DOHH2 (cell line): Measurements from ENCODE around the gene S100A14.

ENCODE experiments used
- H3F3A ChIP-seq: fragments of 200-600 bp; sonication (generic), shearing (Covaris generic); 2 replicates; pipeline ENCODE4 v1.6.0; 2016; ENCODE audit warnings: antibody characterized with exemption, mild to moderate bottlenecking; ENCODE audit not compliant: control insufficient read depth, insufficient read depth
- H3K27ac ChIP-seq: fragments of 200-600 bp; sonication (generic); 2 replicates; pipeline ENCODE4 v1.5.1; 2014; ENCODE audit warnings: low read depth, mild to moderate bottlenecking, low read length, moderate library complexity
- H3K27me3 ChIP-seq: fragments of 200-600 bp; sonication (generic); 2 replicates; pipeline ENCODE4 v1.6.1; 2014; ENCODE audit warnings: mild to moderate bottlenecking, low read length, mixed read lengths; ENCODE audit not compliant: control insufficient read depth
- H3K36me3 ChIP-seq: fragments of 200-600 bp; sonication (generic); 2 replicates; pipeline ENCODE4 v1.6.1; 2014; ENCODE audit warnings: mild to moderate bottlenecking, low read length, moderate library complexity, mixed read lengths; ENCODE audit not compliant: control insufficient read depth
- H3K4me1 ChIP-seq: fragments of 200-600 bp; sonication (generic); 2 replicates; pipeline ENCODE4 v1.6.1; 2014; ENCODE audit warnings: mild to moderate bottlenecking, low read length, mixed read lengths; ENCODE audit not compliant: control insufficient read depth
- H3K4me2 ChIP-seq: fragments of 200-600 bp; sonication (generic); 2 replicates; pipeline ENCODE4 v1.6.0; 2014; ENCODE audit warnings: mild to moderate bottlenecking, low read length, moderate library complexity
- H3K4me3 ChIP-seq: fragments of 200-600 bp; sonication (generic); 2 replicates; pipeline ENCODE4 v1.5.1; 2014; ENCODE audit warnings: mild to moderate bottlenecking, low read length, mixed read lengths
- H3K79me2 ChIP-seq: fragments of 200-600 bp; sonication (generic); 2 replicates; pipeline ENCODE4 v1.6.1; 2014; ENCODE audit warnings: mild to moderate bottlenecking, low read length, mixed read lengths; ENCODE audit not compliant: control insufficient read depth
- H3K9me2 ChIP-seq: fragments of 200-600 bp; sonication (generic); replicated peaks from 2 replicates; pipeline ENCODE4 v1.6.1; 2014; ENCODE audit warnings: mild to moderate bottlenecking, low read length, mixed read lengths; ENCODE audit not compliant: control insufficient read depth
- H3K9me3 ChIP-seq: fragments of 200-600 bp; sonication (generic); 2 replicates; pipeline ENCODE4 v1.6.1; 2014; ENCODE audit warnings: antibody characterized with exemption, low read length, mixed read lengths; ENCODE audit not compliant: control insufficient read depth, insufficient read depth
- H4K20me1 ChIP-seq: fragments of 200-600 bp; sonication (generic); 2 replicates; pipeline ENCODE4 v1.6.0; 2014; ENCODE audit warnings: low read depth, mild to moderate bottlenecking, antibody characterized with exemption, low read length, moderate library complexity; ENCODE audit not compliant: control insufficient read depth, insufficient read depth
- EZH2phosphoT487 ChIP-seq: fragments of 200-600 bp; sonication (generic); IDR thresholded peaks from 2 replicates; pipeline ENCODE4 v1.6.1; 2017; ENCODE audit warnings: borderline replicate concordance, mild to moderate bottlenecking, antibody characterized with exemption, low read length, moderate library complexity, mixed read lengths
- TF ChIP-seq, protein P1 (sequence below): fragments of 200-600 bp; sonication (generic); IDR thresholded peaks from one replicate; pipeline ENCODE4 v1.5.1; 2014; ENCODE audit warnings: antibody characterized with exemption, mild to moderate bottlenecking, low read depth, low read length; ENCODE audit not compliant: poor library complexity, severe bottlenecking

Gene S100A14

GRCh38 chr1:153648000-153648643 is 32.0 kb upstream of the S100A14 start:
- Histone ChIP-seq H3K27me3 (no peaks in the 10 kb centered on the region), H3K9me3 (no peaks in the 10 kb centered on the region), H3K9me2 (no peaks in the 10 kb centered on the region), H3K4me2 (no peak overlapping the region), H3K4me3 (no peak overlapping the region), H3F3A (peaks cover 17% of the 10 kb centered on the region), H3K27ac (no peak overlapping the region), H3K36me3 (peaks cover 42% of the 10 kb centered on the region), H3K79me2 (no peaks in the 10 kb centered on the region), H3K4me1 (no peaks in the 10 kb centered on the region), H4K20me1 (no peaks in the 10 kb centered on the region)
- TF ChIP-seq, protein P1, sequence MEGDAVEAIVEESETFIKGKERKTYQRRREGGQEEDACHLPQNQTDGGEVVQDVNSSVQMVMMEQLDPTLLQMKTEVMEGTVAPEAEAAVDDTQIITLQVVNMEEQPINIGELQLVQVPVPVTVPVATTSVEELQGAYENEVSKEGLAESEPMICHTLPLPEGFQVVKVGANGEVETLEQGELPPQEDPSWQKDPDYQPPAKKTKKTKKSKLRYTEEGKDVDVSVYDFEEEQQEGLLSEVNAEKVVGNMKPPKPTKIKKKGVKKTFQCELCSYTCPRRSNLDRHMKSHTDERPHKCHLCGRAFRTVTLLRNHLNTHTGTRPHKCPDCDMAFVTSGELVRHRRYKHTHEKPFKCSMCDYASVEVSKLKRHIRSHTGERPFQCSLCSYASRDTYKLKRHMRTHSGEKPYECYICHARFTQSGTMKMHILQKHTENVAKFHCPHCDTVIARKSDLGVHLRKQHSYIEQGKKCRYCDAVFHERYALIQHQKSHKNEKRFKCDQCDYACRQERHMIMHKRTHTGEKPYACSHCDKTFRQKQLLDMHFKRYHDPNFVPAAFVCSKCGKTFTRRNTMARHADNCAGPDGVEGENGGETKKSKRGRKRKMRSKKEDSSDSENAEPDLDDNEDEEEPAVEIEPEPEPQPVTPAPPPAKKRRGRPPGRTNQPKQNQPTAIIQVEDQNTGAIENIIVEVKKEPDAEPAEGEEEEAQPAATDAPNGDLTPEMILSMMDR: no peak
- TF ChIP-seq EZH2phosphoT487: no peak

- H3K27me3 ChIP-seq: no peaks in the 10 kb centered on the region
- no peaks in the 10 kb centered on the region for H3K79me2 ChIP-seq
- H3K27ac ChIP-seq: no peak overlapping the region
- H4K20me1 ChIP-seq: no peaks in the 10 kb centered on the region
- no peak overlapping the region for H3K4me3 ChIP-seq
- H3F3A ChIP-seq: peaks cover 17% of the 10 kb centered on the region
- peaks cover 50% of the 10 kb centered on the region for H3K36me3 ChIP-seq
- no peak for TF ChIP-seq EZH2phosphoT487
- TF ChIP-seq, protein P1: no peak
- H3K4me1 ChIP-seq: no peaks in the 10 kb centered on the region
- no peaks in the 10 kb centered on the region for H3K9me3 ChIP-seq
- no peak overlapping the region for H3K4me2 ChIP-seq
- no peaks in the 10 kb centered on the region for H3K9me2 ChIP-seq
These were observed 31.2 kb upstream of the S100A14 start for GRCh38 chr1:153647346-153647714.

DNA sequence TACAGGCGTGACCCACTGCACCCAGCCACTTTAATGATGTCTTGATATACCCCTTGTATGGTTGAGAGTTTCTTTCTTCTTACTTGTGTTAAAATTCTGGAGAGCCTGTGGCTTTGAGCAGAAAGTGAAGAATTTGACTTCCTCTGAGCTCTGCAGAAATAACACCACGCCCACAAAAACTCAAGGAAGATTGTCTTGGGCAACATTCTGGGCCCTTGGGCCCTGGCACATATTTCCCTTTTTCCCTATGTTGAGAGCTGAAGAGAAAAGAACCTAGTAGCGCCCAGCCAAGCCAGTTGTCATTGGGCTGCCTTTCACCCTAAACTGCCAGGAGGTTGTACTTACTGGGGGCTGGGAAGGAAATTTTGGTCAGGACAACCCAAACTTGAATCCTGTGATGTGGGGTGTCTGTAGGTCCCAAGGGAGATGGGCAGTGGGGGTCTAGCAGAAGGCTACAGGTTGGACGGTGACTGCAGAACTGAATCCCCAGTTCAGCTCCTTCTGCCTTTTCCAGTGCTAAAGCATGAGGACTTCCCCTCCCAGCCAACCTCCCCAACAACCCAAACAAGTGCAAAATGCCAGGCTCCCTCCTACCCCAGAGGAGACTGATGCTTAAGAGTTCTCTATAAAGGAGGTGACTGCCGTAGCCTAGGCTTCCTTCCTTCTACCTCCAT is 30.7 kb upstream of the S100A14 start:
- TF ChIP-seq EZH2phosphoT487: no peak
- TF ChIP-seq, protein P1: no peak
- H3K4me1 ChIP-seq: no peaks in the 10 kb centered on the region
- H3K9me3 ChIP-seq: no peaks in the 10 kb centered on the region
- no peak overlapping the region for H3K27ac ChIP-seq
- H3K36me3 ChIP-seq: peaks cover 55% of the 10 kb centered on the region
- no peaks in the 10 kb centered on the region for H4K20me1 ChIP-seq
- H3K27me3 ChIP-seq: no peaks in the 10 kb centered on the region
- H3K4me3 ChIP-seq: no peak overlapping the region
- no peak overlapping the region for H3K4me2 ChIP-seq
- H3K79me2 ChIP-seq: no peaks in the 10 kb centered on the region; the same call in 1 of the 2 replicates
- peaks cover 17% of the 10 kb centered on the region for H3F3A ChIP-seq
- H3K9me2 ChIP-seq: no peaks in the 10 kb centered on the region
